NB4 (cell line): Measurements from ENCODE around the gene RXRB.

Source experiments
- POLR2A ChIP-seq: IDR thresholded peaks from 2 replicates; pipeline ENCODE4 v1.6.1; 2011; ENCODE audit warnings: mild to moderate bottlenecking; ENCODE audit not compliant: insufficient read length; ENCODE audit errors: extremely low read depth
- TF ChIP-seq, protein P1 (sequence below): IDR thresholded peaks from one replicate; pipeline ENCODE4 v1.5.1; 2012; ENCODE audit warnings: low read depth, low read length

DNA sequence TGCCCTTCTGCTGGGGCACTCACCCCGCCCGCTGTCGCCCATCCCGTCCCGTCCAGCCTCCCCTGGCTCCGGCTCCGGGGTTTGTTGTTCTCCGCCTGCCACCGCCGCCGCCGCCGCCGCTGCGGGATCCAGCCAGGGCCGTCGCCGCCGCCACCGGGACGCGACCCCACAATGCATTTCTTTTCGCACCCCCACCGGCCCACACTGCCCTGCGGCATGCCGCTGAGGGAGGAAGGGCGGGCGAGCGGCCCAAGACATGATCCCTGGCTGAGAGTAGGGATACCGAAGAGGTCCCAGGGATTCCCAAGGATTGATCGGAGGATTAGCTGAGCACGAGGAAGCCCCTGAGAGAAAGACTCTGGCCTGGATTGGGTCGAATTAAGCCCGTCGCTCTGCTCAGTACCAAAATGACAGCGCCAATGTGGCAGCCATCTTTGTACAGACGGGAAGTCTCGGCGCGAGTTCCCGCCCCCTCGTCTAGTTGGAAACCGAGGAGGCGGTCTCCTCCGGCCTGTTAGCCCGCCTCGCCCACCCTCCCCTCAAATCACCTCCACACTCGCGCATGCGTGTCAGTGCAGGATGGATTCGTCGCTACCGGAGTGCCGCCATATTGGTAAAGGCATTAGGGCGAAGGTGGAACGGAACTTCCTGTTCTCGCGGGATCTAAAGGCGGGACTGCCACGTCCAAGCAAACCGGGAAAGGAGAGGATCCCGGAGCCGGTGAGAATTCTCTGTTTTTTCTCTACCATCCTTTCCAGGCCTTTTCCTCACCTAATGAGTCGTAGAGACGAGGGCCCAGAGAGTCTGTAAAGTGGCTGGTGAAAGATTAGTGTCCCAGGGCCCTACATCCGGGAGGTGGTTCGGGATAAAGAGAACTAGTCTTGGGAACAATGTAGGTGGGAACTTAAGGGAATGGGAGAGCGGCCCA, at the start of gene RXRB, which contains the start of gene SLC39A7:
- TF ChIP-seq POLR2A: peak; percentile 85
- TF ChIP-seq, protein P1, sequence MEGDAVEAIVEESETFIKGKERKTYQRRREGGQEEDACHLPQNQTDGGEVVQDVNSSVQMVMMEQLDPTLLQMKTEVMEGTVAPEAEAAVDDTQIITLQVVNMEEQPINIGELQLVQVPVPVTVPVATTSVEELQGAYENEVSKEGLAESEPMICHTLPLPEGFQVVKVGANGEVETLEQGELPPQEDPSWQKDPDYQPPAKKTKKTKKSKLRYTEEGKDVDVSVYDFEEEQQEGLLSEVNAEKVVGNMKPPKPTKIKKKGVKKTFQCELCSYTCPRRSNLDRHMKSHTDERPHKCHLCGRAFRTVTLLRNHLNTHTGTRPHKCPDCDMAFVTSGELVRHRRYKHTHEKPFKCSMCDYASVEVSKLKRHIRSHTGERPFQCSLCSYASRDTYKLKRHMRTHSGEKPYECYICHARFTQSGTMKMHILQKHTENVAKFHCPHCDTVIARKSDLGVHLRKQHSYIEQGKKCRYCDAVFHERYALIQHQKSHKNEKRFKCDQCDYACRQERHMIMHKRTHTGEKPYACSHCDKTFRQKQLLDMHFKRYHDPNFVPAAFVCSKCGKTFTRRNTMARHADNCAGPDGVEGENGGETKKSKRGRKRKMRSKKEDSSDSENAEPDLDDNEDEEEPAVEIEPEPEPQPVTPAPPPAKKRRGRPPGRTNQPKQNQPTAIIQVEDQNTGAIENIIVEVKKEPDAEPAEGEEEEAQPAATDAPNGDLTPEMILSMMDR: no peak
